Endothelial cell of hepatic sinusoid (primary cell): ENCODE measurements around the gene RAC3.

ENCODE experiments used
- in situ Hi-C: cut with HindIII; loops from 2 replicates; pipeline ENCODE4 v1.10.0; 2017; ENCODE audit warnings: low sequenced_read_pairs

The RAC3 gene

GRCh38 chr17:82021900-82022309, 9.6 kb upstream of the RAC3 start:
- in situ Hi-C loops: no loop called here

- in situ Hi-C loops: no loop called here
These were observed 9.0 kb upstream of the RAC3 start, which contains the start of gene CENPX for GRCh38 chr17:82022310-82022980. CENPX (minus strand) TSS chr17:82022878; CDS start chr17:82022861, 17 bp downstream.

GRCh38 chr17:82022981-82023446, 8.5 kb upstream of the RAC3 start, which contains the start of gene LRRC45:
LRRC45 (plus strand) TSS chr17:82023305; CDS start chr17:82023644, 339 bp downstream.
- in situ Hi-C loops: no loop called here

DNA sequence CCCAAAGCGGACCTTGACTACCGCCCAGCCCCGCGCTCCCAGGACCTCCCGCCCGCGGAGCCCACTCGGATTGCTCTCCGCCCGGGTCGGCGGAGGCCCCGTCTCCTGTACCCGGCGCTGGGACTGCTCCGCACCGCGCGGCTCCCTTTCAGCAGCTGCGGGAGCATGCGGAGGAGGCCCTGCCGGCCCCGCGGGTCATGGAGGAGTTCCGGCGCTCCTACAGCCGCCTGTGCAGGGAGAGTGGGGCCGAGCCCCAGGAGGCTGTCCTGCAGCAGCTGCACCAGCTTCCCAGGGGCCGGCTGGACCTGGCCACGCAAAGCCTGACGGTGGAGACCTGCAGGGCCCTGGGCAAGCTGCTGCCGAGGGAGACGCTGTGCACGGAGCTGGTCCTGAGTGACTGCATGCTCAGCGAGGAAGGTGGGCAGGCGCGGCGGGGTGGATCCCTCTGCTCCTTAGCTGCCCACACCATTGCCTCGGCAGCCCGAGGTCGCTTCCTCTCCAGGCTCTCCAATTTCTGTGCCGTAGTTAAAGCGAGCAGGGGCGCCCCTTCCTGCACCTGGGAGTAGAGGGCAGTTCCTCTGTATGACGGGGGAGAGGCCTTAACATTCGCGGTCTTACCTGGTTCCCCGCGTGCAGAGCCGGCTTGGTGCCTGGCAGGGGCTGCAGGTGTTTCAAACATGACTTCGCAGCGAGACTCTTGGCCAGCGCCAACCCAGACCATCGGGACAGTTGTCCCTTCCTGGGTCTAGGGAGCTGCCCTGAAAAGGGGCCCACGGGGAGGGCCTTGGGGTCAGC, 7.8 kb upstream of the RAC3 start:
- in situ Hi-C loops: no loop called here

DNA sequence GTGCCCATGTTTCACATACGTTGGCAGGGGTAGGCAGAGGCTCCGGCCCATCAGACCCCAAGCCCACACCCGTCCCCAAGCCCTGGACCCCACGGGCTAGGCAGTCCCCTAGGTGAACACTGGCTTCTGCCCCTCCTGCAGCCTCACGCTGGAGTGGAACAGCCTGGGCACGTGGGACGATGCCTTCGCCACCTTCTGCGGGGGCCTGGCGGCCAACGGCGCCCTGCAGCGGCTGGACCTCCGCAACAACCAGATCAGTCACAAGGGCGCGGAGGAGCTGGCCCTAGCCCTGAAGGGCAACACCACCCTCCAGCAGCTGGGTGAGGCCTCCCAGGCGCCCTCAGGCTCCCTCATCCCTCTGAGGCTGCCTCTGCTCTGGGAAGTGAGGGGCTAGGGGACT, 6.6 kb upstream of the RAC3 start:
- in situ Hi-C loops: no loop called here

DNA sequence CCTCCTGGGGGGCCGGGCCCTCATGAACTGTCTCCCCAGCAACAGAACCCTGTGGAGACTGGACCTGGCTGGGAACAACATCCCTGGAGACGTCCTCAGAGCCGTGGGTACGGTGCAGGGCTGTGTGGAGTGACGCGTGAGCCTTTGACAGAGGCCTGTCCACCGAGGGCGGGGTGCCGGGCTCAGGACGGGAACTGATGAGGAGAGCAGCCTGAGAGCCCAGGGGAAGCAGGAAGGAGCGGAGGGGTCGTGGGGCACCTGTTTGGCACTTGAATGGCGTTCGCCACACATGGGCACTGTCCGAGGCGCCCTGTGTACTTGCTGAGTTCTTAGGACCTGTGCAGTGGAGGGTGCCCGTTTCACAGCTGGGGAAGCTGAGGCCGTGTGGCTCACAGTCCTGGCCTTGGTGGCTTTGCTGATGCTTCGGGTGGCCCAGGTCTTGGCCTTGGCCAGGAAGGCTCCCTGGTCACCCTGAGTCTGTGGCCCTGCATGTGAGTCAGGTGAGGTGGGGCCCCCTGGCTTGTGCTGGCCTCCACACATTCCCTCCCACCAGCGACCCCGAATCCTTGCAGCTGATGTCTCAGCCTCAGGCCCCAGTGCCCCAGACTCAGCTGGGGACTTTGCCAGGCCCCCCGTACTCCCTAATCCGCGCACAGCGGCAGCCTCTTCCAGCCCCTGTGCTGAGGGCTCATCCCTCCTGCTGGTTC, 5.9 kb upstream of the RAC3 start:
- in situ Hi-C loops: no loop called here

GRCh38 chr17:82028246-82028645, 3.2 kb upstream of the RAC3 start:
- in situ Hi-C loops: no loop called here

GRCh38 chr17:82028966-82029365, 2.5 kb upstream of the RAC3 start:
- in situ Hi-C loops: no loop called here

DNA sequence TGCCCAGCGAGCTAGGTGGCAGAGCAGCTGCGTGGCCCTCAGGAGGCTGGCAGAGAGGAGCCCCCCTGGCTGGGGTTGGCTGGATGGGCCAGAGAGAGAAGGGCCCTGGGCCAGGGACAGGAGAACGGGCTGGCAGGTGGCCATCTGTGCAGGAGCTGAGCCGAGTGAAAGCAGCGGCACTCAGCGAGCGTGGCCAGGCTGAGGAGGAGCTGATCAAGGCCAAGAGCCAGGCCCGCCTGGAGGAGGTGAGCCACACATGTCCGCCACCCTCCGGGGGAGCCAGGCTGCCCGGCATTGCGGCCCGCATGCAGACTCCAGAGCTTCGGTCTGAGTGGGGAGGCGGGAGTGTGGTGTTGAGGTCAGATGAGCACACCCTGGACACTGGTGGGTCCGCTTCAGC, 2.1 kb upstream of the RAC3 start:
- in situ Hi-C loops: no loop called here

DNA sequence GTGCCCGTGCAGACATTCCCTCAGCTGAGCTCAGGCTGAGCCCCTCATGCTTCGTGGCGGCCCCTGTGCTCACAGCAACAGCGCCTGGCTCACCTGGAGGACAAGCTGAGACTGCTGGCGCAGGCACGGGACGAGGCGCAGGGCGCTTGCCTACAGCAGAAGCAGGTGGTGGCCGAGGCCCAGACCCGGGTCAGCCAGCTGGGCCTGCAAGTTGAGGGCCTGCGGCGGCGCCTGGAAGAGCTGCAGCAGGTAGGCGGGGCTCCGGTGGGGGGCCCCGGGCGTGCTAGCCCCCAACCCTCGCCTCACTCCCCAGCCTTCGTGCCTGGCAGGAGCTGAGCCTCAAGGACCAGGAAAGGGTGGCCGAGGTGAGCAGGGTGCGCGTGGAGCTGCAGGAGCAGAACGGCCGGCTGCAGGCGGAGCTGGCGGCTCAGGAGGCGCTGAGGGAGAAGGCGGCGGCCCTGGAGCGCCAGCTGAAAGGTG, 1.4 kb upstream of the RAC3 start:
- in situ Hi-C loops: loop anchor here (10.0 kb wide), 3 partner anchors 55 to 305 kb away; partner anchors contain the start of genes ASPSCR1, CSNK1D and SECTM1

DNA sequence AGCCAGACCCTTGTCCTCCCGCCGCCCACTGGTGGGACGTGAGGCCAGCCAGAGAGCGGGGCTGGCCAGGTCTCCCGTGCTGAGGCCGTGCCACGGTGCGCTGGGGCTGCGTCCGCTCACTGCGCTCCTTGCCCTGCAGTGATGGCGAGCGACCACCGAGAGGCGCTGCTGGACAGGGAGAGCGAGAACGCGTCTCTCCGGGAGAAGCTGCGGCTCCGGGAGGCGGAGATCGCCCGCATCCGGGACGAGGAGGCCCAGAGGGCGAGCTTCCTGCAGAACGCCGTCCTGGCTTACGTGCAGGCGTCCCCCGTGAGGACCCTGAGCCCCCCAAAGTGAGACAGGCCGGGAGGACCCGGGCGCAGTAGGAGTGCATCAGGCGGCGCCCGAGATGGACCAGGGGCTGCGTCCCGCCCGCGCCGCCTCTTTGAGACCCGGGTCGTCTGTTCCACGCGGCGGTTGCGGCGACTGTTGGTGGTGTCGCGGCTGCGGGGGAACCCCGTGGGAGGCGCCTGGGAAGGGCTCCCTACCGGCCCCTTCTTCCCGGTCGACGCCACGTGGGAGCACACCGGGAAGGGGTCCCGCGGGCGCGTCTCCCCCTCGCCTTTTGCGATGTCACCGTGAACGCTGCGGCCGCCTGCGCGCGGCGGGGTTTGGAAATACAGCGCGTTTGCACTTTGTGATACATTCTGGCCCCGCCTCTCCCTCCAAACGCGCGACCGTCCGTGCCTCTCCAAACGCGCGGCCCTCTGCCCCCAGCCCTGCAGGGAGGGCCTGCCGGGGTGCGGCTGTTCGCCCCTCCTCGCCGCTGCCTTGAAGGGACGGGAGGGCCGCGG, 792 bp upstream of the RAC3 start:
- in situ Hi-C loops: loop anchor here (10.0 kb wide), 3 partner anchors 56 to 304 kb away; partner anchors contain the start of genes ASPSCR1, CSNK1D and SECTM1

GRCh38 chr17:82031885-82032627, 578 bp downstream of the RAC3 start:
- in situ Hi-C loops: loop anchor here (10.0 kb wide), 3 partner anchors 57 to 303 kb away; partner anchors contain the start of genes ASPSCR1, CSNK1D and SECTM1

DNA sequence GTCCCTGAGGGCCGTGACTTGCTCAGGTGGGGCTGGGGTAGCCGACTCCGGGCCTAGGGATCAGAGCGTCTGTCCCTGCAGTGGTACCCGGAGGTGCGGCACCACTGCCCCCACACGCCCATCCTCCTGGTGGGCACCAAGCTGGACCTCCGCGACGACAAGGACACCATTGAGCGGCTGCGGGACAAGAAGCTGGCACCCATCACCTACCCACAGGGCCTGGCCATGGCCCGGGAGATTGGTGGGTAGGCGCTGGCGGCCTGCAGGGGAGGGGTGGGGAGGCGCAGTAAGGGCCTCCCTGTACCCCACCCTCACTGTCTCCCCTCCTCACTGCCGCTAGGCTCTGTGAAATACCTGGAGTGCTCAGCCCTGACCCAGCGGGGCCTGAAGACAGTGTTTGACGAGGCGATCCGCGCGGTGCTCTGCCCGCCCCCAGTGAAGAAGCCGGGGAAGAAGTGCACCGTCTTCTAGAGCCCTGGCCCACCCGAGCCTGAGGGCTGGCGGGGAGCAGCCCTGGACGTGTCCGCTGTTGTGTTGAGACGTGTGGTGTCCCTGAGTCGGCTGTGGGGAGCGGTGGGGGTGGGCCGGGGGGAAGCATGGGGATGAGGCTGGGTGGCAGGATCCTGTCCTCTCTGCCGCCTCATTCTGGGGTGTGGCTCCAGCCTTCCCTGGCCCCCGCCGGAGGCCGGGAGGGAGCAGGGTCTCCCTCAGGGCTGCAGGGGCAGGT, 2.0 kb downstream of the RAC3 start:
- in situ Hi-C loops: loop anchor here (10.0 kb wide), 3 partner anchors 59 to 301 kb away; partner anchors contain the start of genes ASPSCR1, CSNK1D and SECTM1

- in situ Hi-C loops: loop anchor here (10.0 kb wide), 3 partner anchors 60 to 300 kb away; partner anchors contain the start of genes ASPSCR1, CSNK1D and SECTM1
These were observed 3.0 kb downstream of the RAC3 start for GRCh38 chr17:82034371-82035011.

DNA sequence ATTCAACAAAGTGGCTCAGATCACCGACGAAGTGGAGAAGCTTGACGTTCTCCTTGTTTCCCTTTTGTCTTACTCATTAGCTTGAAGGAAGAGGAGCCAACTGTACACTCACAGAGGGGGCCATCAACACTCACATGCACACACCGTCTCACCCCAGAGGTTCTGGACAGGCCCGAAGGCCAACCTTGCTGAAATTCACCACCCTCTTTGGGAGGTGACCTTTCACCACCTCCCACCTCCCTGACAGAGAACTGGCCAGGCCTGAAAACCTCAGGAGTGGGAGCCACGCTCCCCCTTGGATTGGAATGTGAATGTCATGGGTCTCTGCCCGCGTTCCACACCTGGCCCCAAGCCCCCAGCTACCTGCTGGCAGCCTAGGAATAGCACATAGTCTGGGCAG, 4.0 kb downstream of the RAC3 start:
- in situ Hi-C loops: loop anchor here (10.0 kb wide), 3 partner anchors 61 to 299 kb away; partner anchors contain the start of genes ASPSCR1, CSNK1D and SECTM1

GRCh38 chr17:82035956-82036633, 4.6 kb downstream of the RAC3 start:
- in situ Hi-C loops: loop anchor here (10.0 kb wide), 3 partner anchors 61 to 299 kb away; partner anchors contain the start of genes ASPSCR1, CSNK1D and SECTM1

DNA sequence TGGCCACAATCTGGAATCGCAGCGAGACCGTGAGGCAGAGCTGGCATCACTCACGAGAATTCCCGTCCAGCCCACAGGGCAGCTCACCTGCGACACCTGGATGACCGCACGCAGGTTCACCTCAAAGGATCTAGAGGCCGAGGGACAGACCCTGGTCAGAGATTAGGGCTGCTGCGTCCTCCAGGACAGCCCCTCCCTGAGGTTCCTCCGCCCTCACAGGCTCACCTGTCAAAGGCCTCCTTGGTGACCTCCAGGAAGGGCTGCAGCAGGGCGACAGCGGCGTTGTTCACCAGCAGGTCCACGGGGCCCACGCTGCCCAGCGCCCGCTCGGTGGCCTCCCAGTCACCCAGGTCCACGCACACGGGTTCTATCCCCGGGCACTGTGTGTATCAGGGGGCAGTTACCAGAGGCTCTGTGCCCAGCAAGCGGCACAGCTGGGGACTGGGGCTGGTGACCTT, 5.2 kb downstream of the RAC3 start:
- in situ Hi-C loops: loop anchor here (10.0 kb wide), 3 partner anchors 62 to 298 kb away; partner anchors contain the start of genes ASPSCR1, CSNK1D and SECTM1
